Spleen (tissue), 11 donors: ENCODE results near the gene NPAS4. TPM values are rescaled to one million over a fixed set of nuclear protein-coding genes. Genes with fewer than 3 reads are reported as not detected.

Source experiments
- DNase-seq: peaks from one replicate; pipeline ENCODE4 v3.0.0-alpha.2; 2020
- H3K27ac ChIP-seq, 8 donors: fragments of 200-600 bp; sonication (generic) in 7 of 8; 1 replicate in 4 of 8; 2 replicates in 4 of 8; pipeline versions ENCODE4 v1.5.0 to v1.8.0; 2016 to 2021; ENCODE audit warnings: inconsistent platforms in 4 of 8, mild to moderate bottlenecking in 4 of 8, moderate library complexity in 1 of 8
- H3K27me3 ChIP-seq, 7 donors: fragments of 200-600 bp; sonication (generic) in 6 of 7; replicated peaks in 1 of 7; 1 replicate in 4 of 7; 2 replicates in 3 of 7; pipeline versions ENCODE4 v1.5.0 to v1.8.0; 2016 to 2021; ENCODE audit warnings: inconsistent platforms in 3 of 7, mild to moderate bottlenecking in 1 of 7
- H3K36me3 ChIP-seq, 6 donors: fragments of 200-600 bp; sonication (generic) in 5 of 6; 1 replicate in 4 of 6; 2 replicates in 2 of 6; pipeline versions ENCODE4 v1.5.0 to v1.8.0; 2016 to 2021; ENCODE audit warnings: inconsistent platforms in 2 of 6
- H3K4me1 ChIP-seq, 6 donors: fragments of 200-600 bp; sonication (generic) in 5 of 6; 1 replicate in 3 of 6; 2 replicates in 3 of 6; pipeline versions ENCODE4 v1.5.0 to v1.8.0; 2016 to 2021; ENCODE audit warnings: inconsistent platforms in 3 of 6
- H3K4me3 ChIP-seq, 8 donors: fragments of 200-600 bp; sonication (generic) in 7 of 8; 1 replicate in 4 of 8; 2 replicates in 4 of 8; pipeline versions ENCODE4 v1.5.0 to v1.8.0; 2016 to 2021; ENCODE audit warnings: inconsistent platforms in 4 of 8, mild to moderate bottlenecking in 4 of 8, moderate library complexity in 2 of 8
- H3K9me3 ChIP-seq, 8 donors: fragments of 200-600 bp; sonication (generic) in 7 of 8; 1 replicate in 4 of 8; 2 replicates in 4 of 8; pipeline versions ENCODE4 v1.5.0 to v1.8.0; 2016 to 2021; ENCODE audit warnings: inconsistent platforms in 4 of 8
- CTCF ChIP-seq, 11 experiments: fragments of 200-600 bp in 7 of 11; fragments of 450-650 bp in 4 of 11; sonication (generic) in 4 of 11; IDR thresholded peaks in 8 of 11; conservative IDR thresholded peaks in 3 of 11; 1 replicate in 7 of 11; 2 replicates in 4 of 11; pipeline versions ENCODE4 v1.4.0 to v1.8.0; 2016 to 2021; ENCODE audit warnings: antibody characterized with exemption in 11 of 11, inconsistent platforms in 4 of 11, mild to moderate bottlenecking in 1 of 11
- POLR2A ChIP-seq, 3 donors: fragments of 450-650 bp; IDR thresholded peaks; one replicate each; pipeline ENCODE4 v1.5.1; 2017; ENCODE audit warnings: antibody characterized with exemption in 3 of 3, mild to moderate bottlenecking in 1 of 3
- POLR2AphosphoS5 ChIP-seq, 3 donors: sonication (generic); formaldehyde crosslinking; IDR thresholded peaks; one replicate each; pipeline ENCODE4 v1.5.1; 2017; ENCODE audit warnings: antibody characterized with exemption in 3 of 3
- WGBS, 5 donors: extraction: QIAGEN DNeasy Blood & Tissue Kit in 3 of 5; methylation state at CpG; one replicate each; pipeline versions ENCODE4 v1.1.5 to v1.1.7; 2013 to 2018; 5-methylcytosine and 5-hydroxymethylcytosine counted together
- intact Hi-C: fragments of 100-400 bp; cut with DNase I; formaldehyde crosslinking; loops from one replicate; pipeline ENCODE4 v1.15.0; 2023; ENCODE audit warnings: low total_unique reads
- polyA plus RNA-seq, 3 donors: library from polyadenylated mRNA; stranded (reverse); fragments of 200-250 nt; gene quantifications; one replicate each; pipeline ENCODE4 v1.2.1, GENCODE V29; 2013
- total RNA-seq, 7 donors: library from RNA; depleted of rRNA in 3 of 7; stranded (reverse); fragments of >200 nt in 3 of 7; fragmentation: NEBNext Ultra II Directional in 4 of 7; extraction: Animal tissue kit (Norgen Biotek cat#: 25700) in 4 of 7; gene quantifications; one replicate each; pipeline versions ENCODE4 v1.1.0 to v1.2.1, GENCODE V29; 2016 to 2021
- donor health status: healthy with polysubstance abuse.
- donor health status: DM: no; HTN: no; CAD: no; lungs with moderate emphysema.
- donor health status: DM: no; HTN: no; CAD: no.
- donor health status: Bipolar disorder and iron deficiency.
- donor health status: healthy.
- donor health status: DM: no; HTN: no; CAD: no.
- donor health status: DM: yes; HTN: yes; CAD: no.

NPAS4 gene
- total and polyA plus RNA-seq, 10 donors, result 0.11 to 0.72 (median 0.24) TPM; not detected in 6

GRCh38 chr11:66467034-66467659 lies 46.3 kb downstream of the NPAS4 start:
- H3K27me3 ChIP-seq, result no peaks in the 10 kb centered on the region
- peak overlapping the region; percentile 33 to 84 (median 60) for H3K4me3 ChIP-seq
- peaks cover 0 to 5% (median 1%) of the 10 kb centered on the region in 8 donors for H3K9me3 ChIP-seq
- H3K36me3 ChIP-seq, result peaks cover 0 to 8% (median 0%) of the 10 kb centered on the region in 6 donors
- intact Hi-C loops, result no loop called here
- H3K4me1 ChIP-seq, result peaks cover 10 to 54% (median 41%) of the 10 kb centered on the region in 6 donors
- peak in 8 of 11 experiments; percentile 24 to 56 (median 37) for TF ChIP-seq CTCF (IDR thresholded peaks at IDR 0.05 in 8 of 11, conservative IDR thresholded peaks at IDR 0.05 in 3 of 11)
- no peak for TF ChIP-seq POLR2AphosphoS5 (IDR thresholded peaks at IDR 0.05)
- WGBS, 5 donors, result 2 to 6% (median 4%) methylated on average over 29 to 72 of the region's 72 CpGs
- peak overlapping the region in 6 of 8 donors; percentile 73 to 89 (median 80) for H3K27ac ChIP-seq
- DNase-seq, result no peak

- H3K4me3 ChIP-seq, result peak overlapping the region in 6 of 8 donors; percentile 56 to 84 (median 64)
- peak in 2 of 3 donors; percentile 6 to 12 for TF ChIP-seq POLR2AphosphoS5 (IDR thresholded peaks at IDR 0.05)
- TF ChIP-seq CTCF (IDR thresholded peaks at IDR 0.05 in 8 of 11, conservative IDR thresholded peaks at IDR 0.05 in 3 of 11), result no peak
- TF ChIP-seq POLR2A (IDR thresholded peaks at IDR 0.05), result no peak
- DNase-seq, result peak; percentile 81
- peak overlapping the region in 4 of 8 donors; percentile 73 to 89 (median 84) for H3K27ac ChIP-seq
- 30 to 39% (median 37%) methylated on average over 6 of the region's 6 CpGs for WGBS, 5 donors
- H3K9me3 ChIP-seq, result peaks cover 0 to 3% (median under 1%) of the 10 kb centered on the region in 8 donors
- peaks cover 10 to 54% (median 41%) of the 10 kb centered on the region in 6 donors for H3K4me1 ChIP-seq
- intact Hi-C loops, result no loop called here
- no peaks in the 10 kb centered on the region for H3K27me3 ChIP-seq
- peaks cover 0 to 14% (median 0%) of the 10 kb centered on the region in 6 donors for H3K36me3 ChIP-seq
These were observed 46.9 kb downstream of the NPAS4 start for GRCh38 chr11:66467756-66468155.

GRCh38 chr11:66468691-66469090 lies 47.9 kb downstream of the NPAS4 start:
- WGBS, 5 donors, result 60 to 82% (median 77%) methylated on average over 6 of the region's 6 CpGs
- no peak for DNase-seq
- Histone ChIP-seq H3K36me3 (peaks cover 0 to 23% (median 3%) of the 10 kb centered on the region in 6 donors), H3K27ac (peak overlapping the region in 1 of 8 donors; percentile 45), H3K4me3 (no peak overlapping the region), H3K4me1 (peaks cover 10 to 54% (median 41%) of the 10 kb centered on the region in 6 donors), H3K9me3 (no peaks in the 10 kb centered on the region), H3K27me3 (no peaks in the 10 kb centered on the region)
- intact Hi-C loops, result no loop called here
- no peak for TF ChIP-seq POLR2AphosphoS5 (IDR thresholded peaks at IDR 0.05)
- TF ChIP-seq POLR2A (IDR thresholded peaks at IDR 0.05), result no peak
- TF ChIP-seq CTCF (IDR thresholded peaks at IDR 0.05 in 8 of 11, conservative IDR thresholded peaks at IDR 0.05 in 3 of 11), result no peak

- DNase-seq, result no peak
- H3K4me1 ChIP-seq, result peaks cover 10 to 54% (median 41%) of the 10 kb centered on the region in 6 donors
- TF ChIP-seq CTCF (IDR thresholded peaks at IDR 0.05 in 8 of 11, conservative IDR thresholded peaks at IDR 0.05 in 3 of 11), result no peak
- no peak for TF ChIP-seq POLR2A (IDR thresholded peaks at IDR 0.05)
- TF ChIP-seq POLR2AphosphoS5 (IDR thresholded peaks at IDR 0.05), result no peak
- no peaks in the 10 kb centered on the region for H3K27me3 ChIP-seq
- H3K36me3 ChIP-seq, result peaks cover 0 to 31% (median 7%) of the 10 kb centered on the region in 6 donors
- no peak overlapping the region for H3K4me3 ChIP-seq
- intact Hi-C loops, result no loop called here
- H3K27ac ChIP-seq, result peak overlapping the region in 3 of 8 donors; percentile 0 to 10 (median 4)
- H3K9me3 ChIP-seq, result no peaks in the 10 kb centered on the region
- WGBS, 5 donors, result 86 to 100% (median 91%) methylated on average over 1 of the region's 1 CpG
These were observed 48.6 kb downstream of the NPAS4 start for GRCh38 chr11:66469441-66469840.
